ENCODE data around the gene IGF2.
"Not testable (repeated sequence)": the region's sequence is repeated elsewhere in the genome, so short reads cannot be mapped to it uniquely, and the experiment has no call there.

The IGF2 gene

GRCh38 chr11:2139123-2139521 lies at the start of gene IGF2:
TSS of gene IGF2 (minus strand) at chr11:2139389. CDS start at chr11:2135523, 3,866 bp downstream.
- no peak for DNase-seq

- DNase-seq, result no peak
These were observed 49.6 kb upstream of the IGF2 start for GRCh38 chr11:2188745-2189144.

- no peak for DNase-seq
These were observed 48.1 kb upstream of the IGF2 start for GRCh38 chr11:2187280-2187707.

- no peak for DNase-seq
These were observed 47.6 kb upstream of the IGF2 start for GRCh38 chr11:2186669-2187279.

GRCh38 chr11:2185324-2186085 lies 46.3 kb upstream of the IGF2 start:
- no peak for DNase-seq

- DNase-seq, result no peak
These were observed 43.7 kb upstream of the IGF2 start for GRCh38 chr11:2182692-2183474.

GRCh38 chr11:2182075-2182474 lies 42.9 kb upstream of the IGF2 start:
- DNase-seq, result no peak

- DNase-seq, result no peak
These were observed 41.7 kb upstream of the IGF2 start for GRCh38 chr11:2180789-2181370.

GRCh38 chr11:2180347-2180746 lies 41.2 kb upstream of the IGF2 start:
- no peak for DNase-seq

- no peak for DNase-seq
These were observed 40.3 kb upstream of the IGF2 start for GRCh38 chr11:2179516-2179915.

- DNase-seq, result no peak
These were observed 39.8 kb upstream of the IGF2 start for GRCh38 chr11:2178906-2179494.

GRCh38 chr11:2178055-2178773 lies 39.0 kb upstream of the IGF2 start:
- DNase-seq, result not testable (repeated sequence)

GRCh38 chr11:2177076-2177475 lies 37.9 kb upstream of the IGF2 start:
- DNase-seq, result no peak

GRCh38 chr11:2176389-2176900 lies 37.3 kb upstream of the IGF2 start:
- DNase-seq, result no peak

GRCh38 chr11:2175659-2176058 lies 36.5 kb upstream of the IGF2 start:
- DNase-seq, result no peak

- no peak for DNase-seq
These were observed 35.2 kb upstream of the IGF2 start for GRCh38 chr11:2174361-2174760.

GRCh38 chr11:2173761-2174160 lies 34.6 kb upstream of the IGF2 start:
- no peak for DNase-seq

GRCh38 chr11:2173150-2173693 lies 34.0 kb upstream of the IGF2 start:
- DNase-seq, result no peak

- DNase-seq, result no peak
These were observed 33.5 kb upstream of the IGF2 start for GRCh38 chr11:2172676-2173075.

GRCh38 chr11:2171591-2172003 lies 32.4 kb upstream of the IGF2 start, which contains the start of gene TH:
TSS of gene TH (minus strand) at chr11:2171815. CDS start at chr11:2171786, 29 bp downstream.
- no peak for DNase-seq
